Subcutaneous adipose tissue (tissue), 4 donors: ENCODE data around the gene PPP2R5C. TPM values are rescaled to one million over a fixed set of nuclear protein-coding genes. Genes with fewer than 3 reads are reported as not detected.

Experiments
- total RNA-seq, 4 donors: library from RNA; depleted of rRNA; stranded (reverse); fragments of >200 nt; gene quantifications; one replicate each; pipeline ENCODE4 v1.1.0, GENCODE V29; 2016
- TF ChIP-seq, protein P1 (sequence below): fragments of 450-650 bp; IDR thresholded peaks from one replicate; pipeline ENCODE4 v1.5.1; 2016; ENCODE audit warnings: low read depth, mild to moderate bottlenecking, control low read depth, antibody characterized with exemption, moderate library complexity

Gene PPP2R5C
- total RNA-seq, 4 donors from 2014 or later: 98.9 to 127 (median 102) TPM

DNA sequence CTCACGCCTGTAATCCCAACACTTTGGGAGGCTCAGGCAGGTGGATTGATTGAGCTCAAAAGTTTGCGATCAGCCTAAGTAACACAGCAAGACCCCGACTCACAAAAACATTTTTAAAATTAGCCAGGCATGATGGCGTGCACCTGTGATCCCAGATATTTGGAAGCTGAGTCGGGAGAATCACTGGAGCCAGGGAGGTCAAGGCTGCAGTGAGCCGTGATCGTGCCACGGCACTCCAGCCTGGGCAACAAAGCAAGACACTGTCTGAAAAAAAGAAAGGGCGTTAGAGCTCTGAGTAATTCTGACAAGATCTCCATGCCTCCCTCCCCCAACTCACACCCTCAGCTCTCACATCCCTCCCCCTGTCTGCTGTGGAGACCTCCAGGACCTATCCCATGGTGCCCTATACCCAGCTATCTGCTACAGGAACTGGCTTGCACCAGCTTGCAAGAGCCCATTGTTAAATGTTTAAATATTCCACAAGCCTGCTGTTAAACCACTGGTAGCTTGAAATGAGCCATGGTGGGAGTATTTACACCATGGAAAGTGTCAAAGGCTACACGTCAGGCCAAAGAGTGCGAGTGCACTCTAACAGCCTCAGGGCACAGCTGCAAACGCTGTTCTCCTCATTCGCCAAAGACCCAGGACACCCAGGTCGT lies 35.1 kb upstream of the PPP2R5C start:
- TF ChIP-seq, protein P1, sequence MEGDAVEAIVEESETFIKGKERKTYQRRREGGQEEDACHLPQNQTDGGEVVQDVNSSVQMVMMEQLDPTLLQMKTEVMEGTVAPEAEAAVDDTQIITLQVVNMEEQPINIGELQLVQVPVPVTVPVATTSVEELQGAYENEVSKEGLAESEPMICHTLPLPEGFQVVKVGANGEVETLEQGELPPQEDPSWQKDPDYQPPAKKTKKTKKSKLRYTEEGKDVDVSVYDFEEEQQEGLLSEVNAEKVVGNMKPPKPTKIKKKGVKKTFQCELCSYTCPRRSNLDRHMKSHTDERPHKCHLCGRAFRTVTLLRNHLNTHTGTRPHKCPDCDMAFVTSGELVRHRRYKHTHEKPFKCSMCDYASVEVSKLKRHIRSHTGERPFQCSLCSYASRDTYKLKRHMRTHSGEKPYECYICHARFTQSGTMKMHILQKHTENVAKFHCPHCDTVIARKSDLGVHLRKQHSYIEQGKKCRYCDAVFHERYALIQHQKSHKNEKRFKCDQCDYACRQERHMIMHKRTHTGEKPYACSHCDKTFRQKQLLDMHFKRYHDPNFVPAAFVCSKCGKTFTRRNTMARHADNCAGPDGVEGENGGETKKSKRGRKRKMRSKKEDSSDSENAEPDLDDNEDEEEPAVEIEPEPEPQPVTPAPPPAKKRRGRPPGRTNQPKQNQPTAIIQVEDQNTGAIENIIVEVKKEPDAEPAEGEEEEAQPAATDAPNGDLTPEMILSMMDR: no peak

DNA sequence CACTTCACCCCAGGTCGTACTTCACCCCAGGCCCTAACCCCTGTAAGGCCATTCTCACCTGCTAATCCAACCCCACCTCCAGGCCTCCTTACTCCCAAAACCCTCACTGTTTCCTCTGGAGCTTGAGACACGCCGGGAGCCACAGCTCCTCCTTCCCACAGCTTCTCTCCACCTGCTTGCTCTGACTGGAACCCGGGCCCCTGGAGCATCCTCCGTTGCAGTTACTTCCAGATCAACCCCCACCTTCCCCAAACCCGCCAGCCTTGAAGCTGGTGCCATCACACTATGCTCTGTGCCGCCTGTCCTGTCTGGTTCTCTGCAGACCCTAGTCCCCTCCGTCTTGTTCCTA lies 34.6 kb upstream of the PPP2R5C start:
- TF ChIP-seq, protein P1: no peak

DNA sequence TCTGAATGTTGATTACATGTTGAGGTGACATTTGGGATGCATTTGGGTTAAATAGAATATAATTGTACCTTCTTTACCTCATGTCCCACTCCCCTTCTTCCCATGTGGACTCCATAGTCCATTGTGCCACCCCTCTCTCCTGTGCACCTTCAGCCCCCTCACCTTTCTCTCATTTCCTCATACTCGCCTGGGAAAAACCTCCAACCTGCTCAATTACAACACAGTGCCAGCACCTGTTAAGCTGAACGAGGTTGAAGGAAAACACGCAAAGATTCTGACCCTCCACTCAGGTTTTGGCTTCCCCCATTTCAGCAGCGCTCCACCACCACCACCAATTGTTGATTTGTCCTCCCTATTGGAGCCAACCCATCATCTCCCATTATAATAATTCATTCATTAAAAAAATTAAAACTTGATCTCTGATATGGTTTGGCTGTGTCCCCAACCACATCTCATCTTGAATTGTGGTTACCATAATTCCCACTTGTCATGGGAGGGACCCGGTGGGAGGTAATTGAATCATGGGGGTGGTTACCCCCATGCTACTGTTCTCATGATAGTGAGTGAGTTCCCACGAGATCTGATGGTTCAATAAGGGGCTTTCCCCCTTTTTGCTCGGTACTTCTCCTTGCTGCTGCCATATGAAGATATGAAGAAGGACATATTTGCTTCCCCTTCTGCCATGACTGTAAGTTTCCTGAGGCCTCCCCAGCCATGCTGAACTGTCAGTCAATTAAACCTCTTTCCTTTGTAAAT lies 33.7 kb upstream of the PPP2R5C start:
- TF ChIP-seq, protein P1: no peak

DNA sequence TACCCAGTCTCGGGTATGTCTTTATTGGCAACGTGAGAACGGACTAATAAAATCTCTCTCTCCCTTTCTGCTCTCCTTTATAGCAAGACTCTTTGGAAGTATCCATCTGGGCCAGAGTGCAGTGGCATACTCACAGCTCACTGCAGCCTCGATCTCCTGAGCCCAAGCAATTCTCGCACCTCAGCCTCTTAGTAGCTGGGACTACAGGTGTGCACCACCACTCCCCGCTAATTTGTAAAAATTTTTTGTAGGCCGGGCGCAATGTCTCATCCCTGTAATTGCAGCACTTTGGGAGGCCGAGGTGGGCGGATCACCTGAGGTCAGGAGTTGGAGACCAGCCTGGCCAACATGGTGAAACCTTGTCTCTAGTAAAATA lies 33.2 kb upstream of the PPP2R5C start:
- TF ChIP-seq, protein P1: no peak

DNA sequence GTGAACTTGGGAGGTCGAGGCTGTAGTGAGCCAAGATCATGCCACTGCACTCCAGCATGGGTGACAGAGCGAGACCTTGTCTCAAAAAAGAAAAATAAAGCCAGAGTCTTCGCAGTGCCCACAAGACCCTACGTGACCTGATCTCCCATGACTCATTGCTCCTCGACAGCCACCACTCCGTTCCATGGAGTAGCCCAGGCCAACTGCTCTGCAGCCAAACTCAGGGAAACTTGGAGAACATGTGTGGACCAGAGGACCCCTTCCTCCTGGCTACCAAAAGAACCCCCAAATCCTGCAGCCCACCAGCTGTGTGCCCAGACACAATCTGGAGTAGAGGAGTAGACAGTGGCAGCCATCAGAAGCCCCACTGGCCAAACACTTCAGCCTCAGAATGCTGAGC lies 32.1 kb upstream of the PPP2R5C start:
- TF ChIP-seq, protein P1: no peak

DNA sequence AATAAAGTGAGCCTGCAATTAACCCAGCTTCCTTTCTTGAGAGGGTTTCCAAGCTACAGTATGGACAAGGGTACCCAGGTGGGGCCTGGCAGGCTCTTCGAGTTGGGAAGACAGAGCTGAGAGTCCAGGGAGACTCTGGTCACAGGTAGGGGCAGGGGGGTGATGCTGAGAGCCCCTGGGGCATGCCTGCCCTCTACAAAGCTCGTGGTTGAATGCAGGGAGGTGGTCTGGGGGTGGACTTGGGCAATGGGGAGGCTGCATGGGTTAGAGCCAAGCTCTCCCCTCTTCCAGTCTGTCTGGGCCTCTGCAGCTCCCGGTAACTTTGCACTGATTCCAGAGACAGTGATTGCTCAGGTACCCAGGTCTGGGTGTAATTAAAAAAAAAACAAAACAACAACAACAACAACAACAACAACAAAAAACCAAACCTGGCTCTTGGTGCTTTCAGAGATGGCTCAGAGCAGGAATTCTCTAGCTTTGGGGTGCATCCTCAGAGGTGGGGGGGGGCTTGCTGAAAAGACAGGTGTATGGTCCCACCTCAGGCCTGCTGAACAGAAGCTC lies 30.8 kb upstream of the PPP2R5C start:
- TF ChIP-seq, protein P1: no peak
